ENCODE measurements around the gene LASP1.
"Not testable (repeated sequence)": the region's sequence is repeated elsewhere in the genome, so short reads cannot be mapped to it uniquely, and the experiment has no call there.

The LASP1 gene

DNA sequence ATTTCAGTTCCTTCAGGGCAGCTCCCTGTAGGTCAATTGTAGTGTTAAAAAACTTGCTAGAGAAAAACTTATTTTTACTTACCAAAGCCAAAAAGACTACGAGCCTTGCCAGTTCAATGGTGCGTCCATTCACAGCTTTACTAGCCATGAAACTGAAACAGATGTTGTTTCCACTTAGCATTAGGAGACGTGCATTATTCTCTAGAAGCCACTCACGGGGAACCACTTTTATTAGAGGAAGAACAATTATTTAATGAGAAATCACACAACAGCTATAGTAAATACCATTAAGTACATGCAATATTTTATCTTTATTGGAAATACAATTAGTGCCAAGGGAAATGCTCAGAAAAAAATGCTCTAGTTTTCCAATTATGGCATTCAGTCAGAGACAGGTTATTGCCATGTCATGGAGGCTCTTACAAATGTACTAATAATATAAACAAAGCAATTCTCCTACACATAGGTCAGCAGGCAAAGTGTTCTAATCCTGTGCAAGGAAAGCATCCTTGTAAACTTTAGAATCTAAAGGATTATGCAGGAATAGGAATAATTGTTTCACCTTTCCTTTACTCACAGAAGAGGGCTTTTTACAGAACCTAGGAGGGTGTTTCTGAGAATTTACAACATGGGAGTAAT lies 73.0 kb downstream of the LASP1 start:
- no peak for DNase-seq

DNA sequence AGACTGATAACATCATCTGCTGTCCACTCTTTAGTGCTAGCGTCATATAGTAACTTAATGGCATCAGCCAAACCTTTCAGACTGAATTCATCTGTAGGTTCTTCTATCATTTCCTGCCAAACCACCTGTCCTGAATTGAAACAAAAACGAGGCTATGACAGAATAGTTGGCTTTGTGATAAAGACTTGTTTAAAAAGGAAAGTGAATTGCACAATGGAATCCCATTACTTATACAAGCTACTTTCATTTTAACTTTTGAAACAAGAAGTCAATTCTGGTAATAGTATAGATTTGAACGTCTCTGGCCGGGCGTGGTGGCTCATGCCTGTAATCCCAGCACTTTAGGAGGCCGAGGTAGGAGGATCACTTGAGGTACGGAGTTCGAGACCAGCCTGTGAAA lies 73.7 kb downstream of the LASP1 start:
- peak; percentile 82 for DNase-seq

DNA sequence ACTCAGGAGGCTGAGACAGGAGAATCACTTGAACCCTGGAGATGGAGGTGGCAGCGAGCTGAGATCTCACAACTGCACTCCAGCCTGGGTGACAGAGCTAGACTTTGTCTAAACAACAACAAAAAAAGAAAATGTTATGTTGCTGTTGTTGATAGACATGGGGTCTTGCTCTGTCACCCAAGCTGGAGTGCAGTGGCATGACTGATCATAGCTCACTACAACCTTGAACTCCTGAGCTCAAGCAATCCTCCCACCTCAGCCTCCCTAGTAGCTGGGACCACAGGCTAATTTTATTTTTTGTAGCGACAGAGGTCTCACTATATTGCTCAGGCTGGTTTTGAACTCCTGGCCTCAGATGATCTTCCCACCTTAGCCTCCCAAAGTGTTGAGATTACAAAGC lies 77.3 kb downstream of the LASP1 start:
- no peak for DNase-seq

DNA sequence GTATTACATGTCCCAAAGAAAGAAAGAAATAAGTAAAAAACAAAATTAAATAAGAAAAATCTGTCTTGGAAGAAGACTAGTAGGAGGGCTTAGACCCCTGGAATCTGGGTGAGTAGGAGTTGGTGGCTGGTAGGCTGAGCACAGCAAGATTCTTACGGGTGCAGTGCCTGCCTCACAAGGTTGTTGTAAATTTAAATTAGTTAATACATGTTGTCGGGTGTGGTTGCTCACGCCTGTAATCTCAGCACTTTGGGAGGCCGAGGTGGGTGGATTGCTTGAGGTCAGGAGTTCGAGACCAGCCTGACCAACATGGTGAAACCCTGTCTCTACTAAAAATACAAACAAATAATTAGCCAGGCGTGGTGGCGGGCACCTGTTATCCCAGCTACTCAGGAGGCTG lies 83.9 kb downstream of the LASP1 start:
- DNase-seq = not testable (repeated sequence)

DNA sequence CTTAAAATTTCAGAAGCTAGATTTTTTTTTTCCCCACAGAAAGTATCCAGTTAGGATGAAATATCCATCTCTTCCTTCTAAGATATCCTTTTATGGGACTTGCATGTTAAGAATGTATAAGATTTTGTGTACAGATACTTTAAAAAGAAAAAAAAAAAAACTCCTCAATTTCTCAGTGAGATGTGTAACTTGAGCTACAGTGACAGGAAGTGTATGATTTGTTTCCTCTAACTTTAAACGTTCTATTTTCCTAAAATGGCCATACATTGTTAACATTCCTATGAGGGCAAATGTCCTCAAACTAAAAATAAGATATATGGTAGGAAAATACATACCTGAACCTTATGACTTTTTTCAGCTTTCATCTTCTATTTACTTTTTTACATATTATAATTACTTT lies 88.5 kb downstream of the LASP1 start:
- DNase-seq = no peak

DNA sequence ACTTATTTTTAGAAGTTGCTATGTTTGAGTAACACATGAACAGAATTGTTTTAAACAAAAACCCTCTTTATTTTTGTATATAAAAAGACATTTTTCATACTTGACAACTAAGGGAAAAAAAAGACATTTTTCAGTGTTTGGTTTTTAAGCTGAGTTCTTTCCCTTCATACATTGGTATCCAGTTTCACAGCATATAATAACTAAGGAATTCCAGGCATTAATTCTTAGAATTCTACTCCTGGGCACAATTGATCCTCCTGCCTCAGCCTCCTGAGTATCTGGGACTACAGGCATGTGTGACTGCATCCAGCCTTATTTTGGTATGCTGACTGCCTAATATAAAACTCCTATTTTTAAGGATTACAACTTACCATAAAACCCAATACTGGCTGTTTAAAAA lies 88.9 kb downstream of the LASP1 start:
- DNase-seq = no peak

DNA sequence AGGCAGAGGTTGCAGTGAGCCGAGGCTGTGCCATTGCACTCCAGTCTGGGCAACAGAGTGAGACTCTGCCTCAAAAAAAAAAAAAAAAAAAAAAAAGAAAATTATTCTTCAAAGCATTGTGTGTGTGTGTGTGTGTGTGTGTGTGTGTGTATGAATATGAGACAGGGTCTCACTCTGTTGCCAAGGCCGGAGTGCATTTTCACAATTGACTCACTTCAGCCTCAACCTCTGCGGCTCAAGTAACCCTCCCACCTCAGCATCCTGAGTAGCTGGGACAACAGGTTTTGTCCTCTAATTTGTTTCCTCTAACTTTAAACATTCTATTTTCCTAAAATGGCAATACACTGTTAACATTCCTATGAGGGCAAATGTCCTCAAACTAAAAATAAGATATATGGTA lies 89.7 kb downstream of the LASP1 start:
- no peak for DNase-seq

DNA sequence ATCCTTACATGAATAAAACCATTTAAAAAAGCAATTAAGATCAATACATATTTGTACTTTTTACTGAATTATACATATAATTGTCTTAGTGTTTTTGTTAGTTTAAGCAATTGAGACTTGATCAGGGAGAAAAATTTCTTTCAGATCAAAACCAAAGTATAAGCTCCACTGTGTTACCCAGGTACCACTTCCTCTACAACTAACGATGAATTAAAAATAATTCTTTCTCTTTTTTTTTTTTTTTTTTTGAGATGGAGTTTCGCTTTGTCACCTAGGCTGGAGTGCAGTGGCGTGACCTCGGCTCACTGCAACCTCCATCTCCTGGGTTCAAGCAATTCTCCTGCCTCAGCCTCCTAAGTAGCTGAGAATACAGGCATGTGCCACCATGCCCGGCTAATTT lies 90.5 kb downstream of the LASP1 start:
- no peak for DNase-seq

DNA sequence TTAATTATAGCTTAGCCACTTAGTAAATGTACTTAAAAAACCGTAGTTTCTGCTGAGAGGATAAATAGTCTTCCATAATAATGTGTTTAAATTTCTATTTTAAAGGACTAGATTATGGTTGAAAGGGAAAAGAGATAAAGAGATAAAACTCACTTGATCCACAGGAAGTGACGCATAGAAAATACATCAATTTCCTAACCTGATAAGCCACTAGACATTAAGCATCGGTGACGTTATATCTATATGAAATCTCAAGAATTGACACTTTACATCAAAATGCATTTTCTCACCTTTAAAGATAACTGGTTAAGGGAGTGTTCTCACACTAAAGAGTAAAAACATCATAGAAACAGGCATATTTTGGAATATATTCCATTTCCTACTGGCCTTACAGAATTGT lies 91.6 kb downstream of the LASP1 start:
- no peak for DNase-seq

DNA sequence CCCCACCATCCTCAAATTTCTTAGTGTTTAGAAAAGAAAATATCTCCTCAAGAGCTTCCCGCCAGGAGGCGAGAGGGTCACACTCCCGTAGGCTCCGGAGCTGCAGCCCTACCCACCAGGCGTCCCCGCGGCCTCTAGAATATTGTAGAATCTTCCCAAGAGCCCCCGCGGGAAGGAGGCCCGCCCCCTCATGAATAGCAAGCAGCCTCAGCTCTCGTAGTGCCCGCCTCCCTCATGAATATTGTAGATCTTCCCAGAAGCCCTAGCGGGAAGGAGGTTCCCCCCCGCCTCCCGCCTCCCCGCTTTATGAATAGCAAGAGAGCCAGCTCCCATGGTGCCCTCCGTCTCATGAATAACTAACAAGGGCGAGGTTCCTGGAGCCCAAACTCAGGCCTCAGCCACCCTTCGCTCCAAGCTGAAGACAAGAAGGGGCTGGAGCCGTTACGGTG lies 97.5 kb downstream of the LASP1 start, which contains the start of gene FBXO47:
FBXO47 (minus strand) TSS at position 114 of the 449 bp plus-strand sequence. CDS start 4,378 bp downstream, outside the sequence.
- peak; percentile 84 for DNase-seq

DNA sequence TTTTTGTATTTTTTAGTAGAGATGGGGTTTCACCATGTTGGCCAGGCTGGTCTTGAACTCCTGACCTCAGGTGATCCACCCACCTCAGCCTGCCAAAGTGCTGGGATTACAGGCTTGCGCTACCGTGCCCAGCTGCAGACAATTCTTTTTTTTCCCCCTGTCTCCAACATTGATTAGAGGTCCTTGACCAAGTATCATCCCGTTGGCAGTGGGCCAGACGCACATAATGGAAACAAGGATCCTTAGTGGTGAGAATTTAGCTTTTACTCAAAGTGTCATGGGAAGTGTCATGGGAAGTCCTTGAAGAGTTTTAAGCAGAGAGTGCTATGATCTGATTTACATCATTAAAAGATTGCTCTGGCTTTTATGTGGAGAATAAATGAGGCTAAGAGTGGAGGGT lies 99.4 kb downstream of the LASP1 start:
- DNase-seq = no peak

DNA sequence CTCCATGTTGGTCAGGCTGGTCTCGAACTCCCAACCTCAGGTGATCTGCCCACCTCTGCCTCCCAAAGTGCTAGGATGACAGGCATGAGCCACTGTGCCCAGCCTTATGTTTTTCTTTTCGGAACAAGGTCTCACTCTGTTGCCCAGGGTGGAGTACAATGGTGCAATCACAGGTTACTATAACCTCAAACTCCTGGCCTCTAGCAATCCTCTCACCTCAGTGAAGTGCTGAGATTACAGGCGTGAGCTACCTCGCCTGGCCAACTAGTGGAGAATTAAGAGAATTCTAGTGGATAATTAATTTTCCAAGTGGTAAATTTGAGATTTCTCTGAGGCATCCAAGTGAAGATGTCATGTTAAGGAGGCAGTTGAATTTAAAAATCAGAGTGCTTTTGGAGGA lies 100.3 kb downstream of the LASP1 start:
- no peak for DNase-seq

DNA sequence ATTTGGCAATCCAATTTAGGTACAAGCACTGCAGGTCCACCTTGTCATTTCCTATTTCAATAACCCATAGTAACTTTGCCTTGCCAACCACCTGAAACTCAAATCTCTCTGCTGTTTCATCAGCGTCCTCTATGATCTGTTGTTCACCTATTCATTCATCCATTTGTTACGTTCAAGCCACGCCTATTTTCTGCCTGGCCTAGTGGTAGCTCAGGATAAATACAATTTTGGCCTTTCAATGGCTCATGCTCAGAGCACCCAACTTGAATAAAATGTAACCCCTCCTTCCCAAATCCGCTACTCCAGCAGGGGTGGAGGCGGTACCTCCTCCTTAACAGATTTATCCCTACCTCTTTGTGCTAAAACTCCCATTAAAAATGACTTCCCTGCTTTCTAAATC lies 100.9 kb downstream of the LASP1 start:
- DNase-seq = no peak

Data from inflammatory macrophage treated with lipopolysaccharide for 4 hours (primary cell).